ENCODE measurements around the gene SPAG5.

GRCh38 chr17:28634206-28634865 is 35.5 kb upstream of the SPAG5 start:
- TF ChIP-seq CTCF (IDR thresholded peaks at IDR 0.05; ENCODE audit: low read depth, low read length, poor library complexity, severe bottlenecking) (no peak), EZH2phosphoT487 (IDR thresholded peaks at IDR 0.05; ENCODE audit: borderline replicate concordance, low read length) (no peak)

Measured in DOHH2 (cell line).